Loucy (cell line): ENCODE measurements around the gene FBLN7.

ENCODE experiments used
- H2AFZ ChIP-seq: fragments of 200-600 bp; sonication (generic); 2 replicates; pipeline ENCODE4 v1.6.0; 2016; ENCODE audit warnings: antibody characterized with exemption, mild to moderate bottlenecking, low read length, moderate library complexity
- H3F3A ChIP-seq: fragments of 200-600 bp; 2 replicates; pipeline ENCODE4 v1.6.0; 2016; ENCODE audit warnings: antibody characterized with exemption, low read depth, mild to moderate bottlenecking
- H3K27me3 ChIP-seq: fragments of 200-600 bp; sonication (generic); 2 replicates; pipeline ENCODE4 v1.6.1; 2014; ENCODE audit warnings: low read length, mild to moderate bottlenecking; ENCODE audit not compliant: insufficient read depth, poor library complexity, severe bottlenecking
- H3K36me3 ChIP-seq: fragments of 200-600 bp; sonication (generic); 2 replicates; pipeline ENCODE4 v1.6.1; 2016; ENCODE audit warnings: low read length; ENCODE audit not compliant: insufficient read depth
- H3K4me1 ChIP-seq: fragments of 200-600 bp; sonication (generic); 2 replicates; pipeline ENCODE4 v1.5.1; 2014; ENCODE audit warnings: low read length, mild to moderate bottlenecking; ENCODE audit not compliant: insufficient read depth, poor library complexity, severe bottlenecking
- H3K4me2 ChIP-seq: fragments of 200-600 bp; sonication (generic); 2 replicates; pipeline ENCODE4 v1.6.0; 2014; ENCODE audit warnings: antibody characterized with exemption, low read length, low read depth, mild to moderate bottlenecking; ENCODE audit not compliant: poor library complexity, severe bottlenecking
- H3K4me3 ChIP-seq: fragments of 200-600 bp; sonication (generic); 2 replicates; pipeline ENCODE4 v1.5.1; 2014; ENCODE audit warnings: low read length, mild to moderate bottlenecking, mixed read lengths; ENCODE audit not compliant: poor library complexity, severe bottlenecking
- H3K79me2 ChIP-seq: fragments of 200-600 bp; sonication (generic); 2 replicates; pipeline ENCODE4 v1.6.1; 2014; ENCODE audit warnings: low read length; ENCODE audit not compliant: insufficient read depth
- H3K9ac ChIP-seq: fragments of 200-600 bp; sonication (generic); 2 replicates; pipeline ENCODE4 v1.6.0; 2014; ENCODE audit warnings: mild to moderate bottlenecking, low read depth, low read length, moderate library complexity; ENCODE audit not compliant: poor library complexity, severe bottlenecking
- H3K9me2 ChIP-seq: fragments of 200-600 bp; sonication (generic); replicated peaks from 2 replicates; pipeline ENCODE4 v1.6.1; 2016; ENCODE audit warnings: low read depth, low read length, mixed read lengths
- H3K9me3 ChIP-seq: fragments of 200-600 bp; sonication (generic); 2 replicates; pipeline ENCODE4 v1.6.1; 2014; ENCODE audit warnings: mild to moderate bottlenecking, antibody characterized with exemption, low read length, low read depth; ENCODE audit not compliant: insufficient read depth
- H4K20me1 ChIP-seq: fragments of 200-600 bp; sonication (generic); 2 replicates; pipeline ENCODE4 v1.6.0; 2014; ENCODE audit warnings: antibody characterized with exemption, low read length, mild to moderate bottlenecking; ENCODE audit not compliant: insufficient read depth, poor library complexity, severe bottlenecking
- EZH2phosphoT487 ChIP-seq: fragments of 200-600 bp; IDR thresholded peaks from 2 replicates; pipeline ENCODE4 v1.6.1; 2018; ENCODE audit warnings: antibody characterized with exemption, mild to moderate bottlenecking, moderate library complexity, borderline replicate concordance
- TF ChIP-seq, protein P1 (sequence below): fragments of 200-600 bp; sonication (generic); conservative IDR thresholded peaks from 2 replicates; pipeline ENCODE4 v1.5.1; 2014; ENCODE audit warnings: mild to moderate bottlenecking, antibody characterized with exemption, low read length

FBLN7 gene

DNA sequence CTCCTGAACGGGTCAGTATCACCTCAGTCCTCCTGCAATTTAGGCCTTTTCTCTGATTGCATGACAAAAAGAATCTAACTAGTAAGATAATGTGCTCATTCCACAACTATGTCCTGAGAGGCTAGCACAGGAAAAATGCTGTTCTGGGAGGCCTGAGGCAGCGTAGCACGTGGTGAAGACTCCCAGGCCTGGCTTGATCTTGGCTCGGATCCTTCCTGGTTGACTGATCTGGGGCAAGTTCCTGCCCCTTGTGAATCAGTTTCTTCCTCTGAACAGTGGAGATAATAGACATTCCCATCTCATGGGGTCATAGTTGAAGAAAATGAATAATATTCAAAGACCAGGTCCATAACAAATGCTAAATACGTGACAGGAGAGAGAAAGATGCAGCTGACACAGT, 12.3 kb downstream of the FBLN7 start:
- no peaks in the 10 kb centered on the region for H3K9me3 ChIP-seq
- H3K9ac ChIP-seq, result no peak overlapping the region
- no peaks in the 10 kb centered on the region for H4K20me1 ChIP-seq
- no peaks in the 10 kb centered on the region for H3K36me3 ChIP-seq
- TF ChIP-seq, protein P1, sequence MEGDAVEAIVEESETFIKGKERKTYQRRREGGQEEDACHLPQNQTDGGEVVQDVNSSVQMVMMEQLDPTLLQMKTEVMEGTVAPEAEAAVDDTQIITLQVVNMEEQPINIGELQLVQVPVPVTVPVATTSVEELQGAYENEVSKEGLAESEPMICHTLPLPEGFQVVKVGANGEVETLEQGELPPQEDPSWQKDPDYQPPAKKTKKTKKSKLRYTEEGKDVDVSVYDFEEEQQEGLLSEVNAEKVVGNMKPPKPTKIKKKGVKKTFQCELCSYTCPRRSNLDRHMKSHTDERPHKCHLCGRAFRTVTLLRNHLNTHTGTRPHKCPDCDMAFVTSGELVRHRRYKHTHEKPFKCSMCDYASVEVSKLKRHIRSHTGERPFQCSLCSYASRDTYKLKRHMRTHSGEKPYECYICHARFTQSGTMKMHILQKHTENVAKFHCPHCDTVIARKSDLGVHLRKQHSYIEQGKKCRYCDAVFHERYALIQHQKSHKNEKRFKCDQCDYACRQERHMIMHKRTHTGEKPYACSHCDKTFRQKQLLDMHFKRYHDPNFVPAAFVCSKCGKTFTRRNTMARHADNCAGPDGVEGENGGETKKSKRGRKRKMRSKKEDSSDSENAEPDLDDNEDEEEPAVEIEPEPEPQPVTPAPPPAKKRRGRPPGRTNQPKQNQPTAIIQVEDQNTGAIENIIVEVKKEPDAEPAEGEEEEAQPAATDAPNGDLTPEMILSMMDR, result no peak
- TF ChIP-seq EZH2phosphoT487, result no peak
- H2AFZ ChIP-seq, result peak overlapping the region; percentile 52; the same call in 1 of the 2 replicates
- H3K4me1 ChIP-seq, result peaks cover 17% of the 10 kb centered on the region
- H3K4me2 ChIP-seq, result no peak overlapping the region
- no peak overlapping the region for H3K4me3 ChIP-seq
- H3K9me2 ChIP-seq, result no peaks in the 10 kb centered on the region
- H3K79me2 ChIP-seq, result no peaks in the 10 kb centered on the region
- no peaks in the 10 kb centered on the region for H3F3A ChIP-seq
- H3K27me3 ChIP-seq, result no peaks in the 10 kb centered on the region

DNA sequence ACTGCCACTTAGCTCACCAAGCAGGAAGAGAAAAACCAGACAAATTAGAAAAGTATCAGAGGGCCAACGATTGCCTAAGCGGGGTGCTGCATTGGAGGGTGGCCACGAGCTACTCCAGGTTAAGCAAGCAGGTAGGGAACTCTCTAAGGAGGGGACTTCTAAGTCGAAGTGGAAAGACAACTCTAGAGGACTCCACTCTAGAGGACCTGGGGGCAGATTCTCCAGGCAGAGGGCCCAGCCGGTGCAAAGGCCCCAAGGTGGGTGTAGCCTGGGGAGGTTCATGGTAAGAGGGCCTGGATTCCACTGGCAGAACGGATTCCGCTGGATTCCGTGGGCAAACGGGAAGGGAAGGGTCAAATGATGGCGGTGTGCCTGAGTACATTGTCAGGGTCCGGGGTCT, 12.7 kb downstream of the FBLN7 start:
- Histone ChIP-seq H3K36me3 (no peaks in the 10 kb centered on the region), H3K9ac (no peak overlapping the region), H2AFZ (peak overlapping the region; percentile 52; the same call in 1 of the 2 replicates), H3K4me3 (no peak overlapping the region), H3K4me1 (peaks cover 21% of the 10 kb centered on the region), H4K20me1 (no peaks in the 10 kb centered on the region), H3K9me3 (no peaks in the 10 kb centered on the region), H3F3A (no peaks in the 10 kb centered on the region), H3K9me2 (no peaks in the 10 kb centered on the region), H3K27me3 (no peaks in the 10 kb centered on the region), H3K79me2 (no peaks in the 10 kb centered on the region), H3K4me2 (no peak overlapping the region)
- TF ChIP-seq, protein P1, result no peak
- TF ChIP-seq EZH2phosphoT487, result no peak

- Histone ChIP-seq H3K4me2 (no peak overlapping the region), H3K4me1 (peaks cover 25% of the 10 kb centered on the region), H3K9ac (no peak overlapping the region), H3K9me2 (no peaks in the 10 kb centered on the region), H3K27me3 (no peaks in the 10 kb centered on the region), H3K4me3 (no peak overlapping the region), H3K36me3 (no peaks in the 10 kb centered on the region), H2AFZ (no peak overlapping the region), H3K9me3 (no peaks in the 10 kb centered on the region), H3K79me2 (no peaks in the 10 kb centered on the region), H4K20me1 (no peaks in the 10 kb centered on the region), H3F3A (no peaks in the 10 kb centered on the region)
- TF ChIP-seq, protein P1, result no peak
- no peak for TF ChIP-seq EZH2phosphoT487
These were observed 13.1 kb downstream of the FBLN7 start for GRCh38 chr2:112151271-112151670.
